Esophagus squamous epithelium (tissue), 4 donors: ENCODE data around the gene PLEKHM1. TPM values are rescaled to one million over a fixed set of nuclear protein-coding genes. Genes with fewer than 3 reads are reported as not detected.

Experiments
- small RNA-seq, 4 donors: library from RNA; depleted of rRNA; stranded (forward); fragments of <200 nt; gene quantifications; one replicate each; pipeline ENCODE3, GENCODE V24; 2016
- total RNA-seq, 4 donors: library from RNA; depleted of rRNA; stranded (reverse); fragments of >200 nt; gene quantifications; one replicate each; pipeline ENCODE4 v1.1.0, GENCODE V29; 2016

Gene PLEKHM1
- total RNA-seq, 4 donors from 2014 or later = 47.7 to 105 (median 81.1) TPM

Small RNA genes within 50 kb of the gene (small RNA-seq; reads per million reads assigned to genes)
- 0 reads per million in 4 donors for gene RF00017

Other genes starting within 250 kb of the PLEKHM1 start
- gene SPATA32, start 228.6 kb downstream of the PLEKHM1 start, total RNA-seq = not detected
- 10 to 100 TPM in 1 of 4 donors, 1 to 10 TPM in 3; 3.7 to 14.7 (median 6.7) TPM for gene MAP3K14, start 173.7 kb downstream of the PLEKHM1 start, total RNA-seq
- 100 to 1,000 TPM in 2 of 4 donors, 10 to 100 TPM in 2; 37.7 to 146 (median 103) TPM for gene ARHGAP27, start 57.9 kb downstream of the PLEKHM1 start, total RNA-seq